HEK293 (cell line): Measurements from ENCODE around the gene SBF2.

Source experiments
- PRDM1 ChIP-seq: fragments of 450-650 bp; formaldehyde crosslinking; IDR thresholded peaks from 2 replicates; pipeline ENCODE4; 2016; ENCODE audit warnings: missing biosample characterization, missing genetic modification characterization
- SETDB1 ChIP-seq: IDR thresholded peaks from one replicate; pipeline ENCODE4 v1.6.1; 2017; ENCODE audit warnings: mild to moderate bottlenecking, low read length, moderate library complexity, mixed read lengths; ENCODE audit not compliant: insufficient read length
- ZFP69B ChIP-seq: fragments of 450-650 bp; formaldehyde crosslinking; IDR thresholded peaks from 2 replicates; pipeline ENCODE4 v1.5.1; 2016; ENCODE audit warnings: missing biosample characterization, missing genetic modification characterization
- ZNF221 ChIP-seq: fragments of 450-650 bp; formaldehyde crosslinking; IDR thresholded peaks from 2 replicates; pipeline ENCODE4 v1.5.1; 2017; ENCODE audit warnings: missing biosample characterization, missing genetic modification characterization, borderline replicate concordance
- ZNF530 ChIP-seq: fragments of 450-650 bp; formaldehyde crosslinking; IDR thresholded peaks from 2 replicates; pipeline ENCODE4 v1.5.1; 2016; ENCODE audit warnings: low read depth, missing biosample characterization, missing genetic modification characterization
- ZNF747 ChIP-seq: fragments of 450-650 bp; formaldehyde crosslinking; IDR thresholded peaks from 2 replicates; pipeline ENCODE4 v1.5.1; 2016; ENCODE audit warnings: missing biosample characterization, missing genetic modification characterization
- TF ChIP-seq, protein P1 (sequence below): fragments of 450-650 bp; formaldehyde crosslinking; IDR thresholded peaks from 2 replicates; pipeline ENCODE4 v1.5.1; 2016; ENCODE audit warnings: missing biosample characterization, missing genetic modification characterization

DNA sequence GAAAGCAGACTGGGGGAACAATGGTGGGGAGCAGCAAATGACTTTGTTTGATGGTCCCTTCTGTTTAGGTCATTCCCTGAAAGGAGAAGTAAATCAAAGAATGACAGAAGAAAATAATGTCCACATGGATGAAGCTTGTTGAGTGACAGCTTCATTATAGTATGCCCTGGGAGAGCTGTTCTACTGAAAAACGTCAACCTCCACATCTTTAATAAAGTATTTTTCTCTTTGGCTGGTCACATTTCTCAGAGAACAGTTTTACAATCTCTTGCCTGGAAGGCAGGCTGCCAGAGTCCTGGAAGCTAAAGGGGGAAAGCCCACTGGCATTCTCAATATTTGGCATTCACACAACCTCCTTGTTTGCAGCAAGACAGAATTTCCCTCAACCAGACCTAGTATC lies 342.2 kb downstream of the SBF2 start:
- no peak for TF ChIP-seq PRDM1 (tag by site-specific recombination)
- no peak for TF ChIP-seq ZNF221 (tag by site-specific recombination)
- TF ChIP-seq ZNF530 = no peak
- TF ChIP-seq, protein P1, sequence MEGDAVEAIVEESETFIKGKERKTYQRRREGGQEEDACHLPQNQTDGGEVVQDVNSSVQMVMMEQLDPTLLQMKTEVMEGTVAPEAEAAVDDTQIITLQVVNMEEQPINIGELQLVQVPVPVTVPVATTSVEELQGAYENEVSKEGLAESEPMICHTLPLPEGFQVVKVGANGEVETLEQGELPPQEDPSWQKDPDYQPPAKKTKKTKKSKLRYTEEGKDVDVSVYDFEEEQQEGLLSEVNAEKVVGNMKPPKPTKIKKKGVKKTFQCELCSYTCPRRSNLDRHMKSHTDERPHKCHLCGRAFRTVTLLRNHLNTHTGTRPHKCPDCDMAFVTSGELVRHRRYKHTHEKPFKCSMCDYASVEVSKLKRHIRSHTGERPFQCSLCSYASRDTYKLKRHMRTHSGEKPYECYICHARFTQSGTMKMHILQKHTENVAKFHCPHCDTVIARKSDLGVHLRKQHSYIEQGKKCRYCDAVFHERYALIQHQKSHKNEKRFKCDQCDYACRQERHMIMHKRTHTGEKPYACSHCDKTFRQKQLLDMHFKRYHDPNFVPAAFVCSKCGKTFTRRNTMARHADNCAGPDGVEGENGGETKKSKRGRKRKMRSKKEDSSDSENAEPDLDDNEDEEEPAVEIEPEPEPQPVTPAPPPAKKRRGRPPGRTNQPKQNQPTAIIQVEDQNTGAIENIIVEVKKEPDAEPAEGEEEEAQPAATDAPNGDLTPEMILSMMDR (tag by site-specific recombination) = no peak
- no peak for TF ChIP-seq SETDB1
- no peak for TF ChIP-seq ZNF747 (tag by site-specific recombination)
- no peak for TF ChIP-seq ZFP69B
